ENCODE data around the gene SEMA4B.

The SEMA4B gene

GRCh38 chr15:90154246-90154645 is 46.9 kb upstream of the SEMA4B start:
- Histone ChIP-seq H3K27me3 (ENCODE audit: insufficient read depth, poor library complexity, severe bottlenecking) (no peaks in the 10 kb centered on the region), H3K4me3 (replicated peaks; ENCODE audit: insufficient read depth, low read length) (no peak overlapping the region), H3K27ac (replicated peaks) (peak overlapping the region; percentile 51; the same call in 1 of the 2 replicates)
- DNase-seq (ENCODE audit: low read depth in 1 of 2, low spot score in 1 of 2): no peak
- no peak for TF ChIP-seq POLR2AphosphoS5 (IDR thresholded peaks at IDR 0.05; ENCODE audit: low read depth)
- TF ChIP-seq GABPA (IDR thresholded peaks at IDR 0.05; ENCODE audit: low read depth): no peak
- no peak for TF ChIP-seq CTCF (IDR thresholded peaks at IDR 0.05; ENCODE audit: insufficient read depth, low read length)
- TF ChIP-seq SPI1 (IDR thresholded peaks at IDR 0.05; ENCODE audit: borderline replicate concordance, low read depth): no peak
- no peak for TF ChIP-seq REST (IDR thresholded peaks at IDR 0.05; ENCODE audit: insufficient replicate concordance, low read depth)

- peak; percentile 83 to 85 for DNase-seq (ENCODE audit: low read depth in 1 of 2, low spot score in 1 of 2)
- TF ChIP-seq REST (IDR thresholded peaks at IDR 0.05; ENCODE audit: insufficient replicate concordance, low read depth) (no peak), GABPA (IDR thresholded peaks at IDR 0.05; ENCODE audit: low read depth) (0 out of 2 replicates have a peak, but pooled peaks have one; percentile 15), SPI1 (IDR thresholded peaks at IDR 0.05; ENCODE audit: borderline replicate concordance, low read depth) (peak; percentile 58)
- no peak overlapping the region for H3K4me3 ChIP-seq (replicated peaks; ENCODE audit: insufficient read depth, low read length)
- no peaks in the 10 kb centered on the region for H3K27me3 ChIP-seq (ENCODE audit: insufficient read depth, poor library complexity, severe bottlenecking)
- H3K27ac ChIP-seq (replicated peaks): peak overlapping the region; percentile 51
Observed at GRCh38 chr15:90154861-90155626, 46.1 kb upstream of the SEMA4B start.

GRCh38 chr15:90159213-90159612 is 41.9 kb upstream of the SEMA4B start:
- H3K4me3 ChIP-seq (replicated peaks; ENCODE audit: insufficient read depth, low read length): no peak overlapping the region
- no peaks in the 10 kb centered on the region for H3K27me3 ChIP-seq (ENCODE audit: insufficient read depth, poor library complexity, severe bottlenecking)
- TF ChIP-seq POLR2AphosphoS5 (IDR thresholded peaks at IDR 0.05; ENCODE audit: low read depth): no peak
- no peak for TF ChIP-seq GABPA (IDR thresholded peaks at IDR 0.05; ENCODE audit: low read depth)
- TF ChIP-seq REST (IDR thresholded peaks at IDR 0.05; ENCODE audit: insufficient replicate concordance, low read depth): no peak
- DNase-seq (ENCODE audit: low read depth in 1 of 2, low spot score in 1 of 2): no peak
- H3K27ac ChIP-seq (replicated peaks): no peak overlapping the region

All from HL-60 (cell line).